Small intestine (tissue), 7 donors: ENCODE measurements around the gene CSNK2A2. TPM values are rescaled to one million over a fixed set of nuclear protein-coding genes. Genes with fewer than 3 reads are reported as not detected.

Experiments
- DNase-seq, 2 donors: peaks; one replicate each; pipeline versions ENCODE4 v3.0.0 to v3.0.0-alpha.2; 2013
- FAIRE-seq: peaks from 2 replicates; lab custom pipeline; 2012; peaks lifted over from hg19 to GRCh38; lab: Jason Lieb, UNC
- H3K27ac ChIP-seq, 3 donors: one replicate each; pipeline ENCODE4 v1.5.1; 2013; ENCODE audit warnings: low read length in 2 of 3, mild to moderate bottlenecking in 2 of 3, control low read depth in 1 of 3, inconsistent platforms in 1 of 3, low read depth in 1 of 3, moderate library complexity in 1 of 3
- H3K27me3 ChIP-seq, 3 donors: one replicate each; pipeline ENCODE4 v1.6.1; 2013; ENCODE audit warnings: low read length in 3 of 3, inconsistent platforms in 1 of 3; ENCODE audit not compliant: control insufficient read depth in 3 of 3, insufficient read depth in 3 of 3
- H3K36me3 ChIP-seq, 3 donors: one replicate each; pipeline ENCODE4 v1.6.1; 2013; ENCODE audit warnings: low read length in 3 of 3, inconsistent platforms in 1 of 3, low read depth in 1 of 3, mild to moderate bottlenecking in 1 of 3, moderate library complexity in 1 of 3; ENCODE audit not compliant: control insufficient read depth in 3 of 3, insufficient read depth in 2 of 3
- H3K4me1 ChIP-seq, 3 donors: one replicate each; pipeline ENCODE4 v1.6.1; 2013; ENCODE audit warnings: low read length in 2 of 3, inconsistent platforms in 1 of 3, low read depth in 1 of 3, mild to moderate bottlenecking in 1 of 3, moderate library complexity in 1 of 3; ENCODE audit not compliant: control insufficient read depth in 3 of 3, insufficient read depth in 2 of 3
- H3K4me3 ChIP-seq, 3 donors: one replicate each; pipeline ENCODE4 v1.5.1; 2013; ENCODE audit warnings: low read length in 3 of 3, control low read depth in 1 of 3, inconsistent platforms in 1 of 3, low read depth in 1 of 3, mild to moderate bottlenecking in 1 of 3, moderate library complexity in 1 of 3
- H3K9me3 ChIP-seq, 2 donors: one replicate each; pipeline ENCODE4 v1.6.1; 2013; ENCODE audit warnings: low read depth in 1 of 2, low read length in 1 of 2; ENCODE audit not compliant: control insufficient read depth in 2 of 2, insufficient read depth in 1 of 2
- WGBS, 3 donors: extraction: QIAGEN DNeasy Blood & Tissue Kit; methylation state at CpG; one replicate each; pipeline ENCODE4 v1.1.7; 2013; 5-methylcytosine and 5-hydroxymethylcytosine counted together
- polyA plus RNA-seq, 4 donors: library from polyadenylated mRNA; stranded (reverse) in 3 of 4; unstranded in 1 of 4; fragments of 200-250 nt in 3 of 4; fragments of 120-200 nt in 1 of 4; gene quantifications; one replicate each; pipeline versions ENCODE4 v1.2.1 to v1.2.3, GENCODE V29; 2013
- donor health status: healthy with polysubstance abuse.
- donor health status: control.
- donor health status: control.
- donor health status: Bipolar disorder and iron deficiency.
- donor health status: healthy.

Gene CSNK2A2
- polyA plus RNA-seq, 4 donors, result 15.0 to 49.3 (median 20.1) TPM

DNA sequence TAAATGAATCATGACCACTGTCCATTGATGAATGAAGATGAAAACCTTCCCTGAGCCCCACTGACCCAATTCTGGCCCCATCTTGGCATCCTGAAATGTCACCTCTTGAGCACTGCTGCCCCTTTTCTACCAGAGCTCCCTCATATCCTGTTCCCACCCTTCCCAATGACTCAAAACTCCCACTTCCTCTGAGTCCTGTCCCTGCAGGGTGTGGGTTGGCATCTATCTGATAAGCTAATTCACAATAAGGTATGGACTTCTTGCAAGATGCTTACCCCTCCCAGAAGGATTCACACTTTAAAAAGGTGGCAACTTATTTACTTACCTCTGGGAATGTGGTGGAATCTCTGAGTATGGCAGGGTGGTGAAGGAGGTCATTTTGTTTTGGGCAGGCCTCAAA is 13.3 kb upstream of the CSNK2A2 start:
- Histone ChIP-seq H3K27me3 (no peaks in the 10 kb centered on the region), H3K27ac (no peak overlapping the region), H3K9me3 (no peaks in the 10 kb centered on the region), H3K36me3 (no peaks in the 10 kb centered on the region), H3K4me3 (no peak overlapping the region), H3K4me1 (no peaks in the 10 kb centered on the region)
- no peak for FAIRE-seq
- no peak for DNase-seq

DNA sequence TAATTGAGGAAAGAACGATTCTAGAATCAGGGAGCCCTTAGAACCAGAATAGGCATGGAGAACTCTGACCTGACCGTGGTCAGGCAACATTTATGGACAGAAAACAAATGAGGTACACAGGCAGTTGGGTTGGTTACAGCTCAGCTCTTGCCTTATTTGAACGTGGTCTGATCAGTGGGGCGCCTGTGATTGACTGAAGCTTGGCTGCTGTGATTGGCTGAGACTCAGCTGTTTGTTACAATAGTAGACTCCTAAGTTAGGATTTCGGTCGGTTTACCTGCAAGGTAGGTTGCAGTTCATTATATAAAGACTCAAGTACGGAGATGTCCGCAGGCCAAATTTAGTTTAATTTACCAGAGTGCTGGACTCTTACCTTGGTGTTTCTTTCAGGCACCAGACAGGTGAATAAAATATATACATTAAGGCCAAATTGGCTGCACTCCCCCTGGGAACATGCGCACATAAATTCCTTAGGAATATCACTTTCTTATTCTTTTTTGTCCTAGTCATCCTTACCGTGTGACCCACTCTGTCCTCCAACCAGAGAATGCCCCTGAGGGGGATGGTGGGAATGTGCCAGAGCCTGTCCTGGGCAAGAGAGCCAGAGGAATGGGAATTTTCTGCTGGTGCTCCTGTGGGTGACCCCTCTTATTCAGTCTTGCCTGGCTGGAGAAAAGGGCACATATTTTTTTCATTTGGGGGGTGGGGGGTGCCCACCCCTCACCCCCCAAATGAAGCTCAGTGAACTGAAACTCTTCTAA is 7.5 kb upstream of the CSNK2A2 start:
- H3K9me3 ChIP-seq, result no peaks in the 10 kb centered on the region
- WGBS, 3 donors, result 62 to 76% (median 70%) methylated on average over 10 of the region's 10 CpGs
- H3K27ac ChIP-seq, result no peak overlapping the region
- H3K36me3 ChIP-seq, result no peaks in the 10 kb centered on the region
- FAIRE-seq, result no peak
- DNase-seq, result no peak
- no peaks in the 10 kb centered on the region for H3K4me1 ChIP-seq
- H3K27me3 ChIP-seq, result peaks cover 0 to 6% (median 0%) of the 10 kb centered on the region in 3 donors
- no peak overlapping the region for H3K4me3 ChIP-seq

DNA sequence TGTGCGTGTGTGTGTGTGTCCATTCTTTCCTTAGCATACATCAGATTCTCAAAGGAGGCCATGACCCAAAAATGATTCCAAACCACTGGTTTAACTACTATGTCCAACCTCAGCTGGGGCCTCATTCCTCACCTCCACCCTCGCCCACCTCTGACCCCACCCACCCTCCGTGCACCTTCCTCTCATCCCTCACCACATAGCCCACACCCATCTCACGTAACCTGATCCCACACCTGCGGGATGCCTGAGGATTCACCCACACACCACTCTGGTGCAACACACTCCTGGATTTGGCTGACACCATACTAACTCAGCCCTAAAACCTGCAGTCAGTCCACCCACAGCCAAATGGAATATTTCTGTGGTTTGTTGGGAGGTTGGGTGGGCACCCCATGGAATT is 3.3 kb upstream of the CSNK2A2 start:
- 57 to 64% (median 62%) methylated on average over 5 of the region's 5 CpGs for WGBS, 3 donors
- peaks cover 0 to 3% (median 0%) of the 10 kb centered on the region in 3 donors for H3K36me3 ChIP-seq
- peaks cover 0 to 10% (median 0%) of the 10 kb centered on the region in 3 donors for H3K27me3 ChIP-seq
- H3K9me3 ChIP-seq, result no peaks in the 10 kb centered on the region
- H3K4me3 ChIP-seq, result no peak overlapping the region
- H3K4me1 ChIP-seq, result peaks cover 5 to 7% (median 6%) of the 10 kb centered on the region in 3 donors
- no peak for FAIRE-seq
- no peak for DNase-seq
- no peak overlapping the region for H3K27ac ChIP-seq

DNA sequence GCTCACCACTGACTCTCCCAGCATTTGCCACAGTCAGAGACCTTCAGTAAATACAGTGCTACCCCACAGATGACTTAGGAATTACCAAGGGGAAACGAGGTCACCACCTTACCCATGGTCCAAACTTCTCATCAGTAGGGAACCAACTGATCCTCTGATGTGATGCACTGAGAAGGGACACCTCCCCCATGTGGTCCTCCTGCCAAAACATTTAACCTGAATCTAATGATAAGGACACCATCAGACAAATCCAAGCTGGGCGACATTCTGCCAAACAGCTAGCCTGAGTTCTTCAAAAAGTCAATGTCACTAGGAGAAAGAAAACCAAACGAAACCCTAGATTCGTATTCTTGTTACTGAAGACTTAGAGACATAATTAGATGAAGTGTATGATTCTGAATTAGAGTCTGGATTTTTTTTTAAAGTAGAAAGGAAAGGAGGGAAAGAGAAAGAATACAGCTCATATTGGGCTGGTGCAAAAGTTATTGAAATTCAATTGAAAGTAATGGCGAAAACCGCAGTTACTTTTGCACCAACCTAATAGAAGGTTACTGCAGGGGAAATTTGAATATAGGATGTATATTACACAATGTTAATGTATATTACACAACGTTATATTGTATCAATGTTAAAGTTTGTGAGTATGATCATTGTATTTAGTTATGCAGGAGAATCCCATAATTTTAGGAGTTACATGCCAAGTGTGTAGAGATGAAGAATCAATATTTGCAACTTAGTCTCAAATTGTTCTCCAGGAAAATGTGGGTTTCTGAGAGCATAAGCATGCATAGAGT is 2.3 kb upstream of the CSNK2A2 start:
- H3K27me3 ChIP-seq, result peaks cover 0 to 10% (median 0%) of the 10 kb centered on the region in 3 donors
- no peak overlapping the region for H3K4me3 ChIP-seq
- WGBS, 3 donors, result 77 to 82% (median 82%) methylated on average over 7 of the region's 7 CpGs
- FAIRE-seq, result no peak
- H3K9me3 ChIP-seq, result no peaks in the 10 kb centered on the region
- DNase-seq, result no peak
- H3K4me1 ChIP-seq, result peaks cover 5 to 7% (median 6%) of the 10 kb centered on the region in 3 donors
- peaks cover 0 to 4% (median 1%) of the 10 kb centered on the region in 3 donors for H3K36me3 ChIP-seq
- no peak overlapping the region for H3K27ac ChIP-seq

DNA sequence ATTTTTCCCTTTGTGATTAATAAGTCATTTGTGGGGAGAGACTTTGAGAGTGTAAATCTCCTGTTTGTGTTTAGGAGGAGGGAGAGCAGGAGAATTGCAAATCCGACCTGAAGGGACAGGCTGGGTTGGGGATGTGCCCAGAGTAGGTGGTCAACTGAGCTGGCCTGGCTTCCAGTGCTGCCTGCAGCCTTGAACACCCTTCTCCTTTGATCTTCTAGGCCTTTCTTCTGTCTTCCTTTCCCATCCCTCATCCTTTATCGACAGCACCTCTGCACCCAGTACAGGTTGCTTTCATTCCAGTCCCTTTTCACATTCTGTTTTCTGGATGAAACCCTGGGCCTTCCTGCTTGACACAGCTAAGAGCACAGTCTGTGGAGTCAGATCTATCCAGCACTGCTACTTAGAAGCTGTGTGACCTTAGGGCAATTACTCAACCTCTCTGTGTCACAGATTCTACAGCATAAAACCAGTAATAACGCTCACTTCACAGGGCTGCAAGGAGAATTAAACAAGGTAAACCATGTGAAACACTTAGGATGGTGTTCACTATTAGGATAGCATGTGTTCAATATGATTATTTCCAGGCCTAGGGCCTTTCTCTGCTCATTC is 1.0 kb upstream of the CSNK2A2 start:
- FAIRE-seq (no peak), DNase-seq (no peak)
- H3K27ac ChIP-seq, result no peak overlapping the region
- H3K36me3 ChIP-seq, result peaks cover 0 to 5% (median 4%) of the 10 kb centered on the region in 3 donors
- 73 to 92% (median 89%) methylated on average over 3 of the region's 3 CpGs for WGBS, 3 donors
- no peak overlapping the region for H3K4me3 ChIP-seq
- H3K9me3 ChIP-seq, result no peaks in the 10 kb centered on the region
- peaks cover 5 to 7% (median 6%) of the 10 kb centered on the region in 3 donors for H3K4me1 ChIP-seq
- H3K27me3 ChIP-seq, result peaks cover 0 to 10% (median 0%) of the 10 kb centered on the region in 3 donors

DNA sequence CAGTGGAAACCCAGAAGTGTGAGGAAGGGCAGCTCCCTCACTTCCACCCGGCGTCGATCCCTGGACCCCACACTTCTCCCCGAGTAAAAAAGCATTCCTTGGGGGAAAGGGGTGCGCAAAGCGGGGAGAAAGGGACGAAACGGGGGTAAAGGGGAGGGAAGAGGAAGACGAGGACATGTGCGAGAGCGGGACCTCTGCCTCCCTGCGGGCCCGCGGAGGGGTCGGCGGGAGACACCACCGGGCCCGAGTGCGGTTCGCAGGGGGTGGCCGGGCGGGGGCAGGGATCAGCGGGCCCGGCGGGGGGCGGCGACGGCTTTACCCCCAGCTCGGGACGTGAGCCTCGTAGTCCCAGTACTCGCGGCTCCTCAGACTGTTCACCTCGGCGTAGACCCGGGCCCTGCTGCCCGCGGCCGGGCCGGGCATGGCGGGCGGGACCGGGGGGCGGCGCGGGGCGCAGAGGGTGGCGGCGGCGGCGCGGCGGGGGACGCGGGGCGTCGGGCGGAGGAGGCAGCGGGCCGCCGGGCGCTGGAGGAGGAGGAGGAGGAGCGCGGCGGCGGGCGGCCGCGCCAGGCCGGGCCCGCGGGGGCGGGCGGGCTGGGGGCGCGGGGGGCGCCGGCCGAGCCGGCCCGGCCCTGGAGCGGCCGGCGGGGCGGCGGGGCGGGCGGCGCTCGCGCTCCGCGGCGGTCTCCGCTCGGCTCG is 443 bp downstream of the CSNK2A2 start:
- Histone ChIP-seq H3K36me3 (peaks cover 0 to 6% (median 4%) of the 10 kb centered on the region in 3 donors), H3K27ac (no peak overlapping the region), H3K4me1 (peaks cover 5 to 7% (median 6%) of the 10 kb centered on the region in 3 donors), H3K27me3 (peaks cover 0 to 10% (median 0%) of the 10 kb centered on the region in 3 donors), H3K4me3 (peak overlapping the region; percentile 74 to 99 (median 97)), H3K9me3 (no peaks in the 10 kb centered on the region)
- 0 to 1% (median 1%) methylated on average over 38 to 95 of the region's 97 CpGs for WGBS, 3 donors
- DNase-seq (peak in 1 of 2 donors; percentile 31), FAIRE-seq (no peak)

DNA sequence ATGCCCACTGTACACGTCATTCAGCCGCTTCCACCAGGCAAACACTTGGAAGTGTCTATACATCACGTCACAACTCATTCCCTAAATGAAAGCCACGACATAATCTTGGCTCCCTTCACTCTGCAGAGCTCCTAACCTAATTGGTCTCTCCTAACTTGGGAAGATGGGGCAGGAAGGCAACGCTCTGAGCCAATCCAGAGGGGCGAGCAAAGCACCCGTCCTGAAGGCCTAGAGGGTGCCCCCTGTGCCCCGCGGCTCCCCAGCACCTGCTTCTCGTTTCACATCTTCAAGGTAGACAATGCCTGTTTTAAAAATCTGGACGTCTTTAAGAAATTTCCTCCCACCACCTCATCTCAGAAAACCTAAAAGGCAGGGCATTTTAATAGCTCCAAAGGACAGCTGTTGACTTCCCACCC is 1.0 kb downstream of the CSNK2A2 start:
- WGBS, 3 donors, result 14 to 21% (median 17%) methylated on average over 11 of the region's 11 CpGs
- no peak overlapping the region for H3K27ac ChIP-seq

More for the DNA sequence above, 1.0 kb downstream of the CSNK2A2 start:
- peaks cover 0 to 6% (median 4%) of the 10 kb centered on the region in 3 donors for H3K36me3 ChIP-seq
- peak overlapping the region; percentile 74 to 99 (median 97) for H3K4me3 ChIP-seq
- FAIRE-seq (no peak), DNase-seq (no peak)
- H3K9me3 ChIP-seq, result no peaks in the 10 kb centered on the region
- H3K4me1 ChIP-seq, result peaks cover 5 to 7% (median 6%) of the 10 kb centered on the region in 3 donors
- peaks cover 0 to 10% (median 0%) of the 10 kb centered on the region in 3 donors for H3K27me3 ChIP-seq
